Hepatocyte (in vitro differentiated cells): ENCODE results near the gene VGLL3.

Experiments used
- CTCF ChIP-seq: fragments of 200-600 bp; sonication (generic); IDR thresholded peaks from 2 replicates; pipeline ENCODE4 v1.5.1; 2016; ENCODE audit warnings: antibody characterized with exemption, mild to moderate bottlenecking; ENCODE audit not compliant: poor library complexity
- EZH2 ChIP-seq: fragments of 200-600 bp; sonication (generic); IDR thresholded peaks from 2 replicates; pipeline ENCODE4 v1.6.1; 2016; ENCODE audit warnings: antibody characterized with exemption, mild to moderate bottlenecking, borderline replicate concordance

- TF ChIP-seq CTCF (no peak), EZH2 (no peak)
Measured at GRCh38 chr3:86973440-86973839, 17.5 kb downstream of the VGLL3 start.
